GM23248 (cell line): ENCODE measurements around the gene FAM89B.

ENCODE experiments used
- EZH2 ChIP-seq: fragments of 200-600 bp; sonication (generic); IDR thresholded peaks from 2 replicates; pipeline ENCODE4 v1.6.1; 2018; ENCODE audit warnings: antibody characterized with exemption, mild to moderate bottlenecking; ENCODE audit not compliant: insufficient read depth, poor library complexity, severe bottlenecking
- EZH2phosphoT487 ChIP-seq: fragments of 200-600 bp; sonication (generic); IDR thresholded peaks from 2 replicates; pipeline ENCODE4 v1.6.1; 2018; ENCODE audit warnings: antibody characterized with exemption, moderate library complexity, mild to moderate bottlenecking, low read depth; ENCODE audit not compliant: insufficient read depth

GRCh38 chr11:65595543-65596281 is 23.4 kb downstream of the FAM89B start, which contains the start of gene KCNK7:
- TF ChIP-seq EZH2phosphoT487: no peak
- TF ChIP-seq EZH2: no peak
